C1 segment of cervical spinal cord (tissue), 14 donors: ENCODE results near the gene TMEM9.
"Not testable (repeated sequence)": the region's sequence is repeated elsewhere in the genome, so short reads cannot be mapped to it uniquely, and the experiment has no call there.

Experiments used
- DNase-seq, 14 donors: peaks; one replicate each; lab custom pipeline; 2025; lab: John Stamatoyannopoulos, UW

TMEM9 gene

GRCh38 chr1:201173736-201174135, 19.5 kb upstream of the TMEM9 start:
- DNase-seq = no peak

GRCh38 chr1:201172999-201173610, 18.8 kb upstream of the TMEM9 start:
- DNase-seq = no peak

DNA sequence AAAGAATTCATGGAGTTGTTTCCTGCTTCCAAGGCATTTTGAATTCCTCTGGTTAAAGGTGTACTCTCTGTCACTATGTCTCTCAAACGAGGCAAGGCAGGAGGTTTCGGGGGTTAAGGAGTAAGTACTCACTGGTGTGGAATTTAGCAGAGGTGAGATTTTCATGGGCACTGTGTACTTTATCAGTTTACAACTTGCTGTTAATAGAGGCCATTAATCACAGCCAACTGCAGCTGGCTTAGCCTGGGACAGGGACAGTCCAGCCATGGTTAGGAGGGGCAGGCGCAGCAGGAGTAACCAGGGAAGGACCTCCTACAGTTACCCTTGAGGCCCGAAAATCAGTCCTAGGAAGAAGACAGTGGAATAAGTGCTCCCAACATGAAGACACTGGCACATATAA, 18.1 kb upstream of the TMEM9 start:
- DNase-seq = no peak

DNA sequence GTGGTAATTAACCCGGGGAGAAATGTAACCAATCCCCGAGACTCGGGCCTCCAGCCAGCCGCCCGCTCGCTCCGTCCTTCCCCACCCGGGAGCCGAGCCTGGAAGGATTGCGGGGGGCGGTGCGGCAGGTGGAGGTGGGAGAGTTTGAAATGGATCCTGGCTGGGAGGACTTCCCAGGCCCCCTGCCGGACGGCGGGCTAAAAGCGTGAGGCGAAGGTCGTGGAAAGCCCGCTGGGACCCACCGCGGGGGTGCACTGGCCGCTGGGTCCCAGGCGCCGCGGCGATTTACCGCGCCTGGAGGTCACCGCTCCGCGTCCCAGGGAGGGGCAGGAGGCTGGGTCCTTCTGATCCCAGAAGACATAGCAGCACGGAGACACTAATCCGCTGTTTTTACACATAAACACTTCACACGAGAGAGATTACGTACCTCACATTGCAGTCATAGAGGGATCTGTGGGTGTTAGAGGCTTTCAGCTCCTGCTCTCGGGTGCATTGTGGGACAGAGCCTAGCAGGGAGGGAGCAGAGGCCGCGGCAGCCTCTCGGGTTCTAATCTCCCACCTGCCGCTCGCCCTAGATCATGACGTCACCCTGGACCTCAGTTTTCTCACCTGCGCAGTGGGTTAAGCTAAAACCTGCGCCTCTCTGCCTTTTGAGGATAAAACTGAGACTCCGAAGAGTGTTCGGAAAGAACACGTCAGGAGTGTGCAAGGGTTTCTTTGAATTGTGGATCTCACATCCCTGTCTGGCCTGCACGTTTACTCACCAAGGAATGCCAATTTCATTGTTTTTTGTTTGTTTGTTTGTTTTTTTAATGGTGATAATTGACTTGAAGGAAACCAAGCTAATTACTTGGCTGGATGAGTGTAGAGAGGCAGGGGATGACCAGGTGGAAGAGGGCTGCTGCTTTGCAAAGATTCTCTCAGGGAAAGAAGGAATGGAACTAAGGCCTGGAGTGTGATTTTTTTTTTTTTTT, 17.1 kb upstream of the TMEM9 start:
- peak in 2 of 14 donors; percentile 61 to 66 for DNase-seq

DNA sequence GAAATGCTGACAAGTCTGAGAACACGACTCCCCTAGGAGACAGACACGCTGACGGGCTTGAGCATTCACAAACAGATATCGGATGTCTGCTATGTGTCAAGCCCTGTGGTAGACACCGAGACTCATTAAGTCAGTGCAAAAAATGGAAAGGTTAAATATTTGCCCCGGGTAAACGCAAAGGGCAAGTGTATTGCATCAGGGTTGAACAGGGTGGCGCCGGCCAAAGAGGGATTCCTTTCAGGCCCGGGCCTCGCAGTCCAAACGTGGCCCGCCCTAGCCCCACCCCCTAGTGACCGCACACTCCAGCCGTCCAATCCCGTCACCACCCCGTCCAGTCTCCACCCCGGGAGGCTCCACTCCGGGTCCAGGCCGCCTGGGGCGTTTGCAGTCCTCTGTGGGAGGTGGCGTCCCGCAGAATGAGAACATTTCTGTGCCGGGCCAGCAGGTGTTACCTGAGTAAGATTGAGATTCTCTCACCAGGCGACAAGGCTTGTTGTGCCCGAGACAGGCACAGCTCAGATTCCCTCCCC, 16.3 kb upstream of the TMEM9 start:
- DNase-seq = peak; percentile 56 to 90 (median 86)

DNA sequence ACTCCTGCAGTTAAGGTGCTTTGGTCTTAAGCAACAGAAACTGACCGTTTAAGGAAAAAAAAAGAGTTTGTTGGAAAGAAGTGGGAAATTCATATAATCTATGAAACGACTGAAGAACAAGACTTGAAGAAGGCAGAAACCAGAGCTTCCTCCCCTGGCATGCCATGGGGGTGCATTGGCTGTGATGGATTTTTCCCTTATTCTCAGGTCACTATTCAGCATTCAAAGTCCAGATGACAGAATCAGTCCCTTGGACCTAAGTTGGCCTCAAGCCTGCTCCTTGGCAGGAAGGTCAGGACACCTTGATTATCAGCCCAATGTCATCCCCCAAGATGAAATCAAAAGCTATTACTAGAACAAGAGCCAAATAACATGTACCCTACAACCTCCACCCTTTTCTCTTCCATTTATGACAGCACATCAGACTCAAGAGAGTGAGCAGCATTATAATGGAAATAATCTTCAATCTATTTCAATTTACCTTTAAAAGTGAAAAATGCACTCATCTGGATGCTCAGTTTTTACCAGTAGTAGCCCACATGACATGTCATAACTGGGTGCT, 15.8 kb upstream of the TMEM9 start:
- peak in 1 of 14 donors; percentile 41 for DNase-seq

DNA sequence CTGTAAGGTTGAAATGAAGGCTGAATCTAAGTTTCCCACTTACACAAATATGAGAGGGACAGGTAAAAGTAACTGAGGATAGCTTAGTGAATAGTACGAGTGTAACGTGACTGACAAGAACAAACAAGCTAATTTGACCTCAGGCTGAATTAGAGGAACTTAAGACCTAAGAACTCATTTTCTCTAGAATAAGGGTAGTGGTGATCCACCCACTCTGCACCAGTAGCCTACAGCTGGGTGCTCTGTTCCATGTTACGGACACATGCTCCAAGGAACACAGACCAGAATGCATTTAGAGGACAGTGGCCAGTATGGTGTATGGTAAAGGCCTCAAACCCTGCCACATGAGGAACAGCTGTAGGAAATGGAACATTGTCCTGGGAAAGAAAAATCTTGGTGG, 14.9 kb upstream of the TMEM9 start:
- no peak for DNase-seq

DNA sequence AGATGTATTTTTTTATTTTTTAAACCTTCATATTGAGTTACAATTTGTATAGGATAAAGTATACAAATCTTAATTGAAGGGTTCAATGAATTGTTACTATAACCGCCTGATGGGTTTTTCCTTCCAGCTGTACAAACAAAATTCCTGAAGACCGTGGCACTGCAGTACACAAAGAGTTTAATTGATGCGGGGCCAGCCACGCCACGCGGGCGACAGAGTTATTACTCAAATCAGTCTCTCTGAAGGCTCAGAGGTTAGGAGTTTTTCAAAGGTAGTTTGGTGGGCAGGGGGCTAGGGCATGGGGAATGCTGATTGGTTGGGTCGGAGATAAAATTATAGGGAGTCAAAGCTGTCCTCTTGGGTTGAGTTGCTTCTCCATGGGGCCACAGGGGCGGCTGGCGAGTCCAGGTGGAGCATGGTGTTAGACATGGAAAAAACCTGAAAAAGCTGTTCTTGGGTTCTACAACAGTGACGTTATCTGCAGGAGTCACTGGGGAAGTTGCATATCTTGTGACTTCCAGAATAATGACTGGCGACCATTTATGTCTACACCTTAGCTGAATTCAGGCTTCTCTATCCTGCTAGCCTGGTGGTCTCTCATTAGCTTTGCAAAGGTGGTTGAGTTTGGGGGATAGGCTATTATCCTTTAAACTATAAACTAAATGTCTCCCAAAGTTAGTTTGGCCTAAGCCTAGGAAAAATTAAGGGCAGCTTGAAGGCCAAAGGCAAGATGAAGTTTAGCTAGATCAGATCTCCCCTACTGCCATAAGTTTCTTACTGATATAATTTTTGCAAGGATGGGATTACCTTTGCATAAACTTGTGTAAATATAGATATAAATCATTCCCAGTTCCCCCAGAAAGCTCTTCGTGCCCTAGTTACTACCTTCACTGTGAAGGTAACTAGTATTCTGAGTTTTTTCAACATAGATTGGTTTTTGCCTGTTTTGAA, 13.0 kb upstream of the TMEM9 start:
- DNase-seq = no peak

DNA sequence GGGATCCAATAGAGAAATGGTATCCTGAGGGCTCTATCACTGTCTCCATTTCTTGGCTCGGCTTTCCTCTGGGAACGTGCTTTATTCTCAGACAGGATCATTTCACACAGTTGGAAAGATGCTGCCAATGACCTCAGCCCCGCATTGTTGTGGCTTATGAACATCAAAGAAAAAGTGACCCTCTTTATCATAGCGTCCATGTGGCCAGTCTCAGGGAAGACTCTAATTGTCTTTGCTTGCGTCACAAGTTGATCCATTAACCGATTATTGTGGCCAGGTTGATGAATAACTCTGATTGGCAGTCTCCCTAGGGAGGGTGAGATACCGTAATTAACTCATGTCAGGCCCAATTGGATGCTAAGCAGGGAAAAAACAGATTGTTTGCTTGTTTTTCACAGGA, 10.4 kb upstream of the TMEM9 start:
- no peak for DNase-seq

DNA sequence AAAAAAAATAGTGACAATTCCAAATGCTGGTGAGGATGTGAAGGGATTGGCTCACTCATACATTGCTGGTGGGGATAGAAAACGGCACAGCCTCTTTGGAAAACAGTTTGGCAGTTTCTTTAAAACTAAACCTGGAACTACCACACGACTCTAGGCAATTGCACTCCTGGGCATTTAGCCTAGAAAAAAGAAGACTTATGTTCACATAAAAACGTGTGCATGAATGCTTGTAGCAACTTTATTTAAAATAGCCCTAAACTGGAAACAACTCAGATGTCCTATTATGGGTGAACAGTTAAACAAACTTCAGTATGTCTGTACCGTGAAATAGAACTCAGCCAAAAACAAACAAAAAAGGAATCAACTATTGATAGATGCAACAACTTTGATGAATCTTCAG, 9.4 kb upstream of the TMEM9 start:
- DNase-seq = no peak

- DNase-seq = not testable (repeated sequence)
These were observed 8.8 kb upstream of the TMEM9 start for GRCh38 chr1:201163036-201163435.

DNA sequence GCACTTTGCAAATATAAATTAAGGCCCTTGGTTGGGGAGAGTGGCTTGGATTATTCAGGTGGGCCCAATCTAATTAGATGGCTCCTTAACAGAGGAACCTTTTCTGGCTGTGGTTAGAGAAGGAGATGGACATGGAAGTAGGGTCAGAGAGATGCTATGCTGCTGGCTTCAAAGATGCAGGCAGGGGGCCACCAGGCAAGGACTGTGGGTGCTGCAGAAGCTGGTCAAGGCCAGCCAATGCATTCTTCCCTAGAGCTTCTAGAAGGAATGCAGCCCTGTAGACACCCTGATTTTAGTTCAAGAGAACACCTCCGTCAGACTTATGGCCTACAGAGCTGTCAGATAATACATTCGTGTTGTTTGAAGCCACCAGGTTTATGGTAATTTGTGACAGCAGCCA, 3.7 kb upstream of the TMEM9 start:
- no peak for DNase-seq

DNA sequence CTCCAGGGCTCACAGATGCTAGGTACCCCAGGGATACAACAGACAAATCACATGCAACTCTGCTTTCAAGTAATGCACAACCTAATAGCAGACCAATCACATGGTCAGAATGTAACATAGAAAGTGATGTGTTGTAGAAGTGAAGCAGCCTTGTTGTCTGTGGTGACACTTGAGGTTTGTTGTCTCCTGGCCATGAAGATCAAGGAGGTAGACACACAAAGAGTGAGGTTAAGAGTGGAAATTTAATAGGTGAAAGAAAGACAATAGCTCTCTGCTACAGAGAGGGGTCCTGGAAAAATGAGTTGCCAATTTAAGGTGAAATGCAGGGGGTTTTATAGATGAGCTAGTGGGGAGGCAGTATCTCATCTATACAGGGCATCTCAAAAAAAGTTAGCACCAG, 2.5 kb upstream of the TMEM9 start:
- DNase-seq = no peak

DNA sequence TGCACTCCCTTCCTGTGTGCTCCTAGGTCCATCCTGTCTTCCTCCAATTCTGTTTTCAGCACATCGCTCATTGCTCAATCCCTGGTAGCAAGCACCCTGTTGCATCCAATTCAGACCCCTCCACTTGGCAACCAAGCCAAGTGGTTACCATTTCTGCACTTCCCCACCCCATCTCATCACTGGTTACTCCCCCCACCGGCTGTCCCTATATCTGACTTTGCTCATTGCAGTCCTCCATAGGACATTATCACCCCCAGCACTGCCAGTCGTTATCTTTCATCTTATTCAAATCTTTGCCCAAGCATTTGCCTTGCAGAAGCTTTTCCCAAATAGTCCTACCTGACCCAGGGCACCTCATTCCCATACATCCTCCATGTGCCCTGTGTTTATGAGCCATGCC, 2.1 kb upstream of the TMEM9 start:
- DNase-seq = no peak

DNA sequence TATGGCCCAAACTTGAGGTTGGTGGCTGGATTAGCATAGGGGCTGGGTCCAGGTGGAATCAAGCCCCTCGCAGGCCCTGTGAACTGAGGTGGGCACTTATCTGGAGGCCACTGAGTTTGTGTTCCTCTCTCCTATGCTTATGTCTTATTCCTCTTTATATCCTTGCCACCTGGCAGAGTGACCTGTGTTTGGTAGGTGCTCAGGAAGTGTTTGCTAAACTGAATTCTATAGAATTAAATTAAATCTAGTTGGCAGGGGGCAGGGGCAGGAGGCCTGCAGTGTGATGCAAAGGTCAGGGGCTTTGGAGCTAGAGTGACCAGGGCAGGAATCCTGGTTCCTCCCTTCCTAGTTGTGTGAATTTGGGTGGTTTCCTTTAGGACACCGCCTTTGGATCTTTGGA, 1.1 kb upstream of the TMEM9 start:
- DNase-seq = no peak

- peak in 4 of 14 donors; percentile 50 to 80 (median 62) for DNase-seq
These were observed 543 bp downstream of the TMEM9 start for GRCh38 chr1:201153474-201154388.

- DNase-seq = no peak
These were observed 4.9 kb downstream of the TMEM9 start for GRCh38 chr1:201149400-201149799.

DNA sequence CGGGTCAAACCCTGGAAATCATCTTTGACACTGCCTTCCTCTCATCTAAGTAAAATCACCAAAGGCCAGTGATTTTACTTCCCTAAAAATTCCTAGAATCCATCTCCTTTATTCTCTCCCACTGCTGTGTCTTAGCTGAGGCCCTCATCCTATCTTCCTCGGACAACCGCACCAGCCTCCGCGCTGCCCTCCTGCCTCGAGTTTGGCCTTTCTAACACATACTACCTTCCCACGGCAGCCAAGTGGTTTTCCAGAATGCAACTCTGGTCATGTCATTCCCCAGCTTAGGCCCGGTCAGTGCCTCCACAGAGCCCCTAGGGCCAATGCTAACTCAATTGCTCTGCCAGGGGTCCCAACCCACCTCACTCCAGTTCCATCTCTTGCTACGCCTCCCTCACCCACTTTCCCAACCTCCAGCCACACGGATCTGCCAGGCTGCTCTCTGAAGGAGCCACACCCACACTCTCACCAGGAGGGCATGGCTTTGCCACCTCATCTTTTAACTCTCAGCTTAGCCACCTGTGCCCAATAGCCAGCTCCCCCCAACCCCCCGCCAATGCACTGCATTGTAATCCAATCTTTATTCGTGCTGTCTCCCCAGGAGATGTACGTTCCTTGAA, 6.8 kb downstream of the TMEM9 start:
- no peak for DNase-seq

GRCh38 chr1:201146626-201147390, 7.5 kb downstream of the TMEM9 start:
- DNase-seq = no peak
